GM19395 (cell line): ENCODE results near the gene UQCRFS1.

Experiments
- ATAC-seq: cut with Tn5 transposase; IDR thresholded peaks from one replicate; pipeline ENCODE4 v1.9.1; 2021; ENCODE audit warnings: mild to moderate bottlenecking, moderate library complexity; ENCODE audit not compliant: unreplicated experiment

The UQCRFS1 gene

GRCh38 chr19:29170554-29170953 lies 42.4 kb downstream of the UQCRFS1 start:
- no peak for ATAC-seq

- ATAC-seq: no peak
Measured at GRCh38 chr19:29162694-29163093, 50.3 kb downstream of the UQCRFS1 start.

- no peak for ATAC-seq
Measured at GRCh38 chr19:29155683-29156082, 57.3 kb downstream of the UQCRFS1 start.
